ELR (cell line): Measurements from ENCODE around the gene NANS.
"Not testable (repeated sequence)": the region's sequence is repeated elsewhere in the genome, so short reads cannot be mapped to it uniquely, and the experiment has no call there.

ENCODE experiments used
- DNase-seq: peaks from one replicate; pipeline ENCODE4 v3.0.0-alpha.2; 2015; ENCODE audit warnings: low read depth

Gene NANS

GRCh38 chr9:98100456-98100855 lies 43.9 kb downstream of the NANS start:
- no peak for DNase-seq

- no peak for DNase-seq
Measured at GRCh38 chr9:98101416-98101815, 44.9 kb downstream of the NANS start.

- DNase-seq = no peak
Measured at GRCh38 chr9:98101868-98102273, 45.3 kb downstream of the NANS start.

GRCh38 chr9:98104445-98104881 lies 47.9 kb downstream of the NANS start:
- no peak for DNase-seq

GRCh38 chr9:98105006-98105405 lies 48.5 kb downstream of the NANS start:
- no peak for DNase-seq

GRCh38 chr9:98107926-98108325 lies 51.4 kb downstream of the NANS start:
- no peak for DNase-seq

- DNase-seq = no peak
Measured at GRCh38 chr9:98108531-98109031, 52.0 kb downstream of the NANS start.

- DNase-seq = no peak
Measured at GRCh38 chr9:98109052-98109451, 52.5 kb downstream of the NANS start.

GRCh38 chr9:98117097-98117496 lies 60.6 kb downstream of the NANS start:
- DNase-seq = not testable (repeated sequence)

- DNase-seq = peak; percentile 58
Measured at GRCh38 chr9:98117984-98118639, 61.6 kb downstream of the NANS start.

GRCh38 chr9:98118640-98119601 lies 62.4 kb downstream of the NANS start, which contains the start of gene TRIM14:
TRIM14 (minus strand) TSS chr9:98119222; CDS start chr9:98119188, 34 bp downstream.
- DNase-seq = peak; percentile 87

- no peak for DNase-seq
Measured at GRCh38 chr9:98120476-98120875, 63.9 kb downstream of the NANS start.

GRCh38 chr9:98121058-98121457 lies 64.5 kb downstream of the NANS start:
- peak; percentile 26 for DNase-seq

- DNase-seq = not testable (repeated sequence)
Measured at GRCh38 chr9:98124091-98124490, 67.6 kb downstream of the NANS start.

GRCh38 chr9:98124637-98125426 lies 68.3 kb downstream of the NANS start:
- DNase-seq = no peak

- no peak for DNase-seq
Measured at GRCh38 chr9:98127226-98127625, 70.7 kb downstream of the NANS start.

GRCh38 chr9:98128316-98128715 lies 71.8 kb downstream of the NANS start:
- no peak for DNase-seq

- DNase-seq = peak; percentile 29
Measured at GRCh38 chr9:98129451-98129881, 72.9 kb downstream of the NANS start.

- DNase-seq = not testable (repeated sequence)
Measured at GRCh38 chr9:98130060-98130459, 73.5 kb downstream of the NANS start.

GRCh38 chr9:98130576-98131228 lies 74.2 kb downstream of the NANS start:
- DNase-seq = no peak

- no peak for DNase-seq
Measured at GRCh38 chr9:98132158-98132557, 75.6 kb downstream of the NANS start.
